Measurements from ENCODE around the gene IL16.
A peak's percentile ranks its signal among the peaks of the same experiment; 100 is the strongest.
"Not testable (repeated sequence)": the region's sequence is repeated elsewhere in the genome, so short reads cannot be mapped to it uniquely, and the experiment has no call there.

Gene IL16

DNA sequence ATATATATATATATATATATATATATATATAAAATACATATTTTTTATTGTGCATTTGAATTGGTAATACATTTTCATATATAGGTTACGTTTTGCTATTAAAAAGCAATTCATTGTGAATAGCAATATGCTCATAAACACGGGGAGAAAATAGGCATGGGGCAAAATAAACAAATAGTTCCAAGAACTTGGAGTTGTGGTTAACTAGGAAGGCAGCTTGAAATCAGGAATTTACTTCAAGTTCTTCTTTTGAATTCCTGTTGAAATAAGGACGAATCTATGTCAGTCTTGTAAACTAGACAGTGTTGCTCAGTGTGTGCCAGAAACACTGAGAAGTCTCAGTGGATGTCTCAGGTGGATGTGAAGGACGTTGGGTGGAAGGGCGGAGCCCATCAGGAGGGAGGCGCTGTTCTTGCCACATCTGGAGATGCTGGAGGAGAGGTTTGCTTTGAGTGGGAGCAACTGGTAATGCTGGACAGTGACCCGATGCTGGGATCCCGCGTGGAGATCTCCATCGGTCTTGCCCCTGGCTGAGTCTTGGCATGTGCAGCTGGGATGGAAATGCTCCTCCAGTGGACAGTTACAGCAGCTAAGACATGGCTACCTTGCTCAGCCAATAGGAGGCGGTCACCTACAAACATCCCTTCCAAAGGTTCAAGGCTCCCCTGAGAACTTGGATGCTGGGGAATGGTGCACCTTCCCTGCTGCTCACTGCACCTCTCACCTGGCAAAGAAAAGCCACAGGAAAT lies 2.5 kb downstream of the IL16 start:
- FAIRE-seq = no peak

DNA sequence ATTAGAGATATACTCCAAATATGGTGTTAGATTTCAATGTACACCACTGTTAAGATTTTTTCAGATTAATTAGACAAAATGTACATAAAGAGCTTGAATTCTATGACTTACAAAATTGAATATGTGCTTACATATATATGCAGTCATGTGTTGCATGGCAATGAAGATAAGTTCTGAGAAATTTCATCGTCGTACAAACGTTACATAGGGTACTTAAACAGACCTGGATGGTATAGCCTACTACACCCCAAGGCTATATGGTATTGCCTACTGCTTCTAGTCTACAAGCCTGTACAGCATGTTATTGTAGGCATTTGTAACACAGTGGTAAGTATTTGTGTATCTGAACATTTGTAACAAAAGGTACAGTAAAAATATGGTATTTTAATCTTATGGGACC lies 9.3 kb downstream of the IL16 start:
- DNase-seq (ENCODE audit: insufficient read length, low spot score) (no peak), FAIRE-seq (peak; percentile 37)

More for the DNA sequence above, 2.5 kb downstream of the IL16 start:
- no peak for DNase-seq (ENCODE audit: insufficient read length, low spot score)

DNA sequence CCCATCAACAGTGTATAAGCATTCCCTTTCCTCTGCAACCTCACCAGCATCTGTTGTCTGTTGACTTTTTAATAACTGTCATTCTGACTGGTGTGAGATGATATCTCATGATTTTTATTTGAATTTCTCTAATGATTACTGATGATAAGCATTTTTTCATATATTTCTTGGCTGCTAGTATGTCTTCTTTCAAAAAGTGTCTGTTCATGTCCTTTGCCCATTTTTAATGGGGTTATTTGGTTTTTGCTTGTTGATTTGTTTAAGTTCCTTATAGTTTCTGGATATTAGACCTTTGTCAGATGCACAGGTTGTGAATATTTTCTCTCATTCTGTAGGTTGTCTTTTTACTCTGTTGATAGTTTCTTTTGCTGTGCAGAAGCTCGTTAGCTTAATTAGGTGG lies 11.3 kb downstream of the IL16 start:
- not testable (repeated sequence) for FAIRE-seq; DNase-seq (ENCODE audit: insufficient read length, low spot score)

DNA sequence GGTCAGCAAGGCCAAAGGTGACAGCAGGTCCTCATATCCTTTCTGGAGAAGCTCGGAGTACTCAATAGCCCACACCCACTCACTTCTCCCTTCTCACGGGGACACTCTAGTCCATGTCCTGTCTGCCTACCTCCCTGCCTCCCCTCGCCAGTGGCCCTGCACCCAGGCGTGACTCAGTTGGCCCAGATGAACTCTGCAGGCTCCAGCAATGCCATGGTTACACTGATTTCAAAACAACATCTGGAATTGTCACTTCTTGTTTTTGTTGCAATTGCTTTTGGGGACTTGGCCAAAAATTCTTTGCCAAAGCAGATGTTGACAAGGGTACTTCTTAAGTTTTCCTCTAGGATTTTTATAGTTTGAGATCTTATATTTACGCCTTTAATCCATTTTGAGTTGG lies 13.0 kb downstream of the IL16 start:
- DNase-seq (ENCODE audit: insufficient read length, low spot score) = no peak
- no peak for FAIRE-seq

DNA sequence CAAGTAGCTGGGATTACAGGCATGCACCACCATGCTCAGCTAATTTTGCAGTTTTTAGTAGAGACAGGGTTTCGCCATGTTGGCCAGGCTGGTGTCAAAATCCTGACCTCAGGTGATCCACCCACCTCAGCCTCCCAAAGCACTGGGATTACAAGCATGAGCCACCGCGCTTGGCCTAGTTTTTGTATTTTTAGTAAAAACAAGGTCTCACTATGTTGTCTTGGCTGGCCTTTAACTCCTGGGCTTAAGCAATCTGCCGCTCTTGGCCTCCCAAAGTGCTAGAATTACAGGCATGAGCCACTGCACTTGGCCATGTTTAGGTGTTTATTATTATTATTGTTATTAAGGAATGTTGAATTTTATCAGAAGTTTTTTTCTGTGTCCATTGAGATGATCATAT lies 14.7 kb downstream of the IL16 start:
- no peak for DNase-seq (ENCODE audit: insufficient read length, low spot score)
- FAIRE-seq = no peak

DNA sequence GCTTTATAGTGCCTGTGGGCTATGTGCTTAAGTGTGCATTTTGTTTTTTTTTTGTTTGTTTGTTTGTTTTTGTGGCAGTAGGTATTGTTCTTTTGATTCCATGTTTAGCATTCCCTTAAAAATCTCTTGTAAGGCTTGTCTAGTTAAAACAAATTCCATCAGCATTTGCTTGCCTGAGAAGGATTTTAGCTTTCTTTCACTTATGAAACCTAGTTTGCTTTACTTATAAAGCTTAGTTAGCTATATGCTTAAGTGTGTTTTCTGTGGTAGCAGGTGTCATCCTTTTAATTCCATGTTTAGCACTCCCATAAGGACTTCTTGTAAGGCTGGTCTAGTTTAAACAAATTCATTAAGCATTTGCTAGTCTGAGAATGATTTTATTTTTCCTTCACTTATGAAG lies 17.3 kb downstream of the IL16 start:
- FAIRE-seq = no peak
- DNase-seq (ENCODE audit: insufficient read length, low spot score) = no peak

DNA sequence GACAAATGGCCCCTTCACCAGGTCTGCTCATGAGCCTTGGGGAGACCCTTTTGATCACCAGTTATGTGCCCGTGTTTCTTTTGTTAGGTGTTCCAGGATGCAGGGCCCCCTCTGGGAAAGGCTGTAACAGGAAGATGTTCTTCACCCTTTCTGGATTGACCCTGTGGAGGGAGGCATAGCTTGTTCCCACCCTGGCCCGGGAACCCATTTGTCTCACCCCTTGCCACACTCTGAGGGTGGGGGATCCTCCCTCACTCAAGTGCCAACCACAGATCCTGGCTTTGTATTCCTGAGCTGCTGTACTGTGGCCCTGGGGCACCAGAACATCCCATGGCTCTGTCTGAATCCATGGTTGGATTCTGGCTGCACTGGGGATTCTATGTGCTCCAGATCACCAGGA lies 18.9 kb downstream of the IL16 start:
- no peak for FAIRE-seq
- no peak for DNase-seq (ENCODE audit: insufficient read length, low spot score)

DNA sequence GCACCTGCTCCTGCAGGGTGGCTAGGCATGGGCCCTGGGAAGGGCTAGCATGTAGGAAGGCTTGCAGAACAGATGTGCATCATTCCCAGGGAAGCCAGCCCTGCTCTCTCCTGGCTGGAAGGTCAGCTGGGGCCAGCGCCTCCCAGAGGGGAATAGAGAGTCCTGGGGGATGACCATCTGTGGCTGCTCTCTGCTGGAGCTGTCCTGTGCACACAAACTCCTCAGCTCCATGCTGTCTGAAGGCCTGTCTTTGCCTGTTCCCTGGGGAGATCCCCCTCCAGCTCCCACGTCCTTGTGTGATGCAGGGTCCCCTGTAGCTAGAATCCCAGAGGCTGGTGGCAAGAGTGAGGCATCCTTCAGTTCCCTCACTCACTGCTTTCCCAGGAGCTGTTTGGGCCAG lies 19.3 kb downstream of the IL16 start:
- DNase-seq (ENCODE audit: insufficient read length, low spot score) (no peak), FAIRE-seq (no peak)

DNA sequence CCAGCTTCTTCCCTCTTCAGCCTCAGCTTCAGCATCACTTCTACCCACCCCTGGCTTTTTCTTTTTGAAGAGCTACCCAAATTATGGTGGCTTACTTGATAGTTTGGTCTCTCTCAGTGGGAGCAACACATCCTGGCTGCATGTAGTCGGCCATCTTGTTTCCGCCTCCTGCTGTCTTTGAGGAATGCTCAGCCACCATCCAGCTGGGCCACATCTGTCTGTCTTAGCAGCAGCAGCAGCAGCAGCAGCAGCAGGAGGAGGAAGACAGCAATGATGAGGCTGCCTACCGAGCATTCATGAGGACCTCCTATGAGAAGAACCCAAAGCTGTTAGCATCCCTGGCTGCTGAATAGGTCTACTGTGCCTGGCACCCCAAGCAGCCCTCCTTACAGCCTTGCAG lies 19.7 kb downstream of the IL16 start:
- DNase-seq (ENCODE audit: insufficient read length, low spot score) (no peak), FAIRE-seq (no peak)

DNA sequence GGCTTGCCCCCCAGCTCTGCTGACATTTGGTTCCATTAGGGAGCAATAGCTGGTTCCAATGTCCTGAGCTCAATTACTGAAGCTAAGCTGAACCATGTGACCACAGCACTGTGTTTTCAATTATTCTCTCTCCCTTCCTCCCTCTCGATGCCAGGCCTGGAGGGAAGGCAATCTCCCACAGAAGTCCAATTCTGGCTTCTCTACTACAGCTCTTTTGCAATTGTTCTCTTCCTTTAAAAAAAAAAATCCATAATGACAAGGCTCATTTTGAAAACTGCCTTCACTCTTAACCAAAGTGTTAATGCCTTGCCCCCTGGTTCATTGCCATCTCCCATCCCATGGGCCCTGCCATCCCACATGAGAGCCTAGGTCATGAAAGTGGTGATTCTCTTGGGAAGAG lies 24.8 kb downstream of the IL16 start:
- DNase-seq (ENCODE audit: insufficient read length, low spot score) (no peak), FAIRE-seq (no peak)

DNA sequence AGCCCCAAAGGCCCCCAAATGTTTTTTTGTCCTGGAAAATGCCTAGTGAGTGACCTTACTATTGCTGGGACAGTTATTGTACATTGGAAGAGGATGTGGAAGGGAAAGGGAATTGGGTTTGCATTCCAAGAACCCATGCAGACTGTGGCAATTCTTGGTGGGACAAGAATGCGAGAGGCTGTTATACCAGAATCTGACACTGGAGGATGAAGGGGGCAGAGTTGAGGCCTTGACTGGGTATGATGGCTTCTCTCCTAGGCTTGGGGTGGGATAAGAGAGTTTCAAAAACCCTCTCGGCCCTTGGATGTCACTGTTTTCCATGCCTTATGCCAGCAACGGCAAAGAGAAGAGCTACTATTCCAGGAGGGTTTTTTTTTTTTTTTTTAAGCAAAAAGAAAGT lies 25.3 kb downstream of the IL16 start:
- FAIRE-seq (no peak), DNase-seq (ENCODE audit: insufficient read length, low spot score) (no peak)

DNA sequence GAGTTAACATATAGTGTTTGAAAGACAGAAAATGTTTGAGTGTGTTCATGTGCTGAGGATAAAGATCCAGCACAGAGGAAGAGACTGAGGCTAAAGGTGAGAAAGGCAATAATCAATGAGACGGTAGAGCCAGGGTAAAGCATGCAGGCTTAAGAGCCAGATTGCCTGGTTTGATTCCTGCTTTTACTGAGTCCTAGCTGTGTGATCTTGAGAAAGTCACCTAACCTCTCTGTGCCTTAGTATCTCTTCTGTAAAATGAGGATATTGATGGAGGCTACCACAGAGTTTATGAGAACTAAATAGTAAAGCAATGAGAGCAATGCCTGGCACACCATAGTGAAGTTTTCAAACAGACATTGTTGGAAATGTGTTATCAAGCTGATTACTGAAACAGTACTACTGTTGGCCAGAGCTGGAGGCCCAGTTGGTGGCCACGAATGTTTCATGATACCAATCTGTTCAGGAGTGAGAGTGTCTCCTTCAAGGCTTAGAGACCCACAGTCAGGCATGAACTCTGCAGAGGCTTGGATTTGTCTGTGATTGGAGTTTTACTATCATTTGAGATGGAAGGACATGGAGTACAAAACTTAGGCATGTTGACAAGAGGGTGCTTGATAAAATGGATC lies 26.8 kb downstream of the IL16 start:
- DNase-seq (ENCODE audit: insufficient read length, low spot score) = no peak
- FAIRE-seq = no peak

DNA sequence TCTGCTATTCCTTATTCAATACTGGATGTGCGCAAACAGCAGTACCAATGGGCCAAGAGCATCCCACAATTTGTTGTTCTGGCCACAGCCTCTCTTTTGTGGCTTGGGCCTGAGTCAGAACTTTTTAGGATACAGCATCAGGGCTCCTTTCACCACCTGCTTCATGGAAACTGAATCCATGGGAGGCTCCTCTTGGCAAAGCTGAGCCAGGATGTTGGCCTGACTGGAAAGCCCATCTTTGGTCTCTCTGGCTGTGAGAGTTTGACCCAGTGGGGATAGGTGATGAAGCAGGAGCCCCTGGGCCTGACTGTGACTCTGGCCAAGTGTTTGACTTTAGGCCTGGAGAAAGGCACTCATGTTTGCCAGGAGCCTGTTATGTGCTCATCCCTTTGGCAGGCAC lies 27.6 kb downstream of the IL16 start:
- DNase-seq (ENCODE audit: insufficient read length, low spot score) (no peak), FAIRE-seq (no peak)

DNA sequence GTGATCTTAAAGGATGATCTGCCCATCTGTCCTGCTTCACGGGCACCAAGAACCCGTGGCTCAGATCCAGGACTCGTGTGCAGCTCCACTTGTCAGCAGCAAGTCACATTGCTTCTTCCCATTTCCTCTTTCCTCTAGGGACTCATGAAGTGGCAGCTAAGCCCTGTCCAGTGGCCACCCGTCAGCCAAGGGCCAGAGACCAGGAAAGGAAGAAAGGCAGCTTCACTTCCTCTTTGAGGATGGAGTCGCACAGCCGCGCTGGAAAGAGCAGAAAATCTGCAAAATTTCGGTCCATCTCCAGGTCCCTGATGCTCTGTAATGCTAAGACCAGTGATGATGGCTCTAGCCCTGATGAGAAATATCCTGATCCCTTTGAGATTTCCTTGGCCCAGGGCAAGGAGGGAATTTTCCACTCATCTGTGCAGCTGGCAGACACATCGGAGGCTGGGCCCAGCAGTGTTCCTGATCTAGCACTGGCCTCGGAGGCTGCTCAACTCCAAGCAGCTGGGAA lies 28.5 kb downstream of the IL16 start:
- DNase-seq (ENCODE audit: insufficient read length, low spot score) = no peak
- FAIRE-seq = no peak

DNA sequence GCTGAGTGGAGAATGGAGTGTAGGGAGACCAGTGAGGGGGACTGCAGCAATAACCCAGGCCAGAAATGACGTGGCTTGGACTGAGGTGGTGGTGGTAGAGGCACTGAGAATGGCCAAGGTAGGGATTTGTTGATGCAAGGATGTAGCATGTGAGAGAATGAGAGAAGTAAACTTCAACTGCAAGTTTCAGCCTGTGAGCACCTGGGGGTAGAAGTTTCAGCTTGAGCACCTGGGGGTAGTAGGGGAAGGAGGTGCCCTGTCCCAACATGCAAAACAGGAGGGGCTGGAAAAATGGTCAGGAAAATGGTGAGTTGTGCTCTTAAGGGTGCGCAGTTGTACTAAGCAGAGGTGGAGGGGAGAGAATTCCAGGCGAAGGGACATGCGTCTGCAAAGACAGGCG lies 31.0 kb downstream of the IL16 start:
- no peak for FAIRE-seq
- DNase-seq (ENCODE audit: insufficient read length, low spot score) = no peak

DNA sequence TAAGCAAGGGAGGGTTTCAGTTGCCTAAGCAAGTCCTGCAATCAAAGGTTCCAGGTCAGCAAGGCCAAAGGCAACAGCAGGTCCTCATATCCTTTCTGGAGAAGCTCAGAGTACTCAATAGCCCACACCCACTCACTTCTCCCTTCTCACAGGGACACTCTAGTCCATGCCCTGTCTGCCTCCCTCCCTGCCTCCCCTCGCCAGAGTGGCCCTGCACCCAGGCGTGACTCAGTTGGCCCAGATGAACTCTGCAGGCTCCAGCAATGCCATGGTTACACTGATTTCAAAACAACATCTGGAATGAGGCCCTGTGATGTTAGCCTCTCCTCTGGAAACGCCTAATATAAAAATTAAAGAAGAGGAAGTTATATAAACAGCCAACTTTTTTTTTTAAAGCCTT lies 32.9 kb downstream of the IL16 start:
- FAIRE-seq (no peak), DNase-seq (ENCODE audit: insufficient read length, low spot score) (no peak)

DNA sequence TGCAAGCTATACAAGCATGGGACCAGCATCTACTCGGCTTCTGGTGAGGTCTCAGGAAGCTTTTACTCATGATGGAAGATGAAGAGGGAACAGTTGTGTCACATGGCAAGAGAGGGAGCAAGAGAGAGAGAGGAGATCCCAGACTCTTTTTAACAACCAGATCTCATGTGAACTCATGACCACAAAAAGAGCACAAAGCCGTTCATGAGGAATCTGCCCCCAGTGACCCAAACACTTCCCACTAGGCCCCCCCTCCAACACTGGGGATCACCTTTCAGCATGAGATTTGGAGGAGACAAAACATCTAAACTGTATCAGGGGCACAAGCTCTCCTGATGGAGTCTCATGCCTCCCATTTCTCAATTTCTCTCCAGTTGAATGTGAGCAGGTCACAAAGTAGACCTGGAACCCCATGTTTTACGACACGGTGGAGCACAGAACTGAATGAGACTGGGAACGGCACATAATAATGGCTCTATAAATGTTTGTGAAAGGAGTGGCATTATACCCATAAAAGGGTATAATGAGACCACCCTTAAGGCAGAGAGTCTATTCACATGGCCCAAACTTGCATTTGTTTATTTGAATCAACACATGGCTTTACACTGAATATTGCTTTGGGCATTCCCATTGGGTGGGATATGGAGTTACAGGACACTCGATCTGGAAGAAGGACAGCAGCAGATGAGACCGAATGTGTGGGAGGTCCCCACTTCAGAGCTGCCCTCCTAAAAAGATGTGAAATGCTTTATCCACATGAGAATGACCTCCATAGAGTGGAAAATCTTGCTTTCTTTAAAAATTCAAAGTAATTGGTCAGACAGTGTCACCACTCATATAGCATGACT lies 38.8 kb downstream of the IL16 start:
- DNase-seq (ENCODE audit: insufficient read length, low spot score) = no peak
- FAIRE-seq = no peak

DNA sequence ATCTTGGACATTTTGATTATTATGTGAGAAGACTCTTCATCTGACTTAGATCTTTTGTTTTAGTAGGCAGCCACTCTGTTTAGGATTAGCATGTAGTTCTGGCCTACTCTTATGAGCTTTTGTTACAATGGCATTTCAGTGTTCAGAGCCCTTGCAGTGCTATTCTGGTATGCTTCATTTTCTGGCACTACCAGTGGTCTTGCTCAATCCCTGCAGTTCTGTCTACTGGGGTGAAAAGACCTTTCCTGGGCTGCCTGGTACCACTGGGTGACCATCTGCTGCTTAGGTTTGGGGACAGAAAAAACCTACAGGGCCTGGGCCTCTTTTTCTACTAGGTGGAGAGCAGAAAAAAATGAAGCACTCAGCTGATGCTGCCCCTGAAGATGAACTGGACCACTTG lies 42.5 kb downstream of the IL16 start:
- FAIRE-seq (no peak), DNase-seq (ENCODE audit: insufficient read length, low spot score) (no peak)

DNA sequence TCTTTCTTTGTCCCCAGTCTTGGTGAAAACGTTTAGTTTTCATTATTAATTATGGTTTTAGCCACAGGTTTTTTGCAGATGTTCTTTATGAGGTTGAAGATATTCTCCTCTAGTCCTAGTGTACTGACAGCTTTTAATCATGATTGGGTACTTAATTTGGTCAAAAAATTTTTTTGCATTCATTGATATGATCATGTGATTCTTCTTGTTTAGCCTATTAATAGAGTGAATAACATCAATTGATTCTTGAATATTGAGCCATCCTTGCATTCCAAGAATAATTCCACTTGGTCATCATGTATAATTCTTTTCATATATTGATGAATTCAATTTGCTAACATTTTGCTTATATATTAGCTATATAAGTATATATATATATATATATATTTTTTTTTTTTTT lies 46.1 kb downstream of the IL16 start:
- no peak for DNase-seq (ENCODE audit: insufficient read length, low spot score)

DNA sequence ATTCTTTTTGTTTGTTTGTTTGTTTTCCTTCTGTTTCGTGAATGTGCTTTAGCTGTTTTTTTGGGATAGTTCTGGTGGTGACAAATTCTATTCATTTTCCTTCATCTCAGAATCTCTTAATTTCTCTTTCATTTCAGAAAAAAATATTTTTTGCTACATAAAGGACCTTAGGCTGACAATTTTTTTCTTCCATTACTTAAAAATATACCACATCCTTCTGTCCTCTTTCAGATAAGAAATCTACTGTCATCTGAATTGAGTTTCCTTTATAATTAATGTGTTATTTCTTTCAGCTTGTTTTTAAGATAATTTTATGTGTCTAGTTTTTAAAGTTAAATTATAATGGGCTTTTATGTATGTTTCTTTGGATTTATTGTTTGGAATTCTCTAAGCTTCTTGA lies 47.6 kb downstream of the IL16 start:
- DNase-seq (ENCODE audit: insufficient read length, low spot score) (no peak), FAIRE-seq (no peak)

More for the DNA sequence above, 46.1 kb downstream of the IL16 start:
- FAIRE-seq = no peak

DNA sequence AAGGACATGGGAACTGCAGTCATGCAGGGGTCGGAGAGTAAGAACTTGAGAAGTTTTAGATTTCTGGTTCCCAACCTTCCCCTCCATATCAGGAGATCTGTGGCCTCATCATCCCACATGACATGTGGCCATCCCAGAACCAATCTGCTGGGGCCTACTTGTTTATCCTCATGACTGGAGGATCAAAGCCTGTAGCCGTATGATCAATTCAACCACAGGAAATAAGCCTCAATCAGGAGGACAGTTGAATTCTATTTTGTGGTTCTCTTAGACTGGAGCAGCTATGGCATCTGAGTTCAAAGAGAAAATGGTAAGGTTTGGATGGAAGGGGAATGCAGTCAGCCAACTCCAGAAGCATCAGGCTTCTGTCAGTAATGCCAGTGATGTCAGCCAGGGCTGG lies 57.2 kb downstream of the IL16 start:
- FAIRE-seq (no peak), DNase-seq (ENCODE audit: insufficient read length, low spot score) (no peak)
